ENCODE results near the gene TNFRSF9.
"Not testable (repeated sequence)": the region's sequence is repeated elsewhere in the genome, so short reads cannot be mapped to it uniquely, and the experiment has no call there.

Gene TNFRSF9

DNA sequence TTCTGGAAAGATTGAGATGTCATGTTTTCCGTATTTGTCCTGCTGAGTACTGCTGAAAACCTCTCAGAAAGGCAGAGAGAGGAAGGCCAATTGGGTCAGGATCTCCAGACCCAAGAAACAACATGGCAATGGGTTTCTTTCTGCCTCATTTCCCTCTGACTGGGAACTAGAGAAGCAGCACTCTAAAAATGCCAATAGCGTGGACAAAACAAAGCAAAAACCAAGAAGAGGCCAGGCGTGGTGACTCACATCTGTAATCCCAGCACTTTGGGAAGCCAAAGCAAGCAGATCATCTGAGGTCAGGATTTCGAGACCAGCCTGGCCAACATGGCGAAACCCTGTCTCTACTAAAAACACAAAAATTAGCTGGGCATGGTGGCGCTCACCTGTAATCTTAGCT, 18.3 kb downstream of the TNFRSF9 start:
- CTCF ChIA-PET: no interaction called here
- POLR2A ChIA-PET: no interaction called here
- TF ChIP-seq, protein P1, sequence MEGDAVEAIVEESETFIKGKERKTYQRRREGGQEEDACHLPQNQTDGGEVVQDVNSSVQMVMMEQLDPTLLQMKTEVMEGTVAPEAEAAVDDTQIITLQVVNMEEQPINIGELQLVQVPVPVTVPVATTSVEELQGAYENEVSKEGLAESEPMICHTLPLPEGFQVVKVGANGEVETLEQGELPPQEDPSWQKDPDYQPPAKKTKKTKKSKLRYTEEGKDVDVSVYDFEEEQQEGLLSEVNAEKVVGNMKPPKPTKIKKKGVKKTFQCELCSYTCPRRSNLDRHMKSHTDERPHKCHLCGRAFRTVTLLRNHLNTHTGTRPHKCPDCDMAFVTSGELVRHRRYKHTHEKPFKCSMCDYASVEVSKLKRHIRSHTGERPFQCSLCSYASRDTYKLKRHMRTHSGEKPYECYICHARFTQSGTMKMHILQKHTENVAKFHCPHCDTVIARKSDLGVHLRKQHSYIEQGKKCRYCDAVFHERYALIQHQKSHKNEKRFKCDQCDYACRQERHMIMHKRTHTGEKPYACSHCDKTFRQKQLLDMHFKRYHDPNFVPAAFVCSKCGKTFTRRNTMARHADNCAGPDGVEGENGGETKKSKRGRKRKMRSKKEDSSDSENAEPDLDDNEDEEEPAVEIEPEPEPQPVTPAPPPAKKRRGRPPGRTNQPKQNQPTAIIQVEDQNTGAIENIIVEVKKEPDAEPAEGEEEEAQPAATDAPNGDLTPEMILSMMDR (IDR thresholded peaks at IDR 0.05; ENCODE audit: control extremely low read depth, extremely low read depth, low read depth, missing control alignments): no peak
- no peak for DNase-seq (ENCODE audit: extremely low spot score)

DNA sequence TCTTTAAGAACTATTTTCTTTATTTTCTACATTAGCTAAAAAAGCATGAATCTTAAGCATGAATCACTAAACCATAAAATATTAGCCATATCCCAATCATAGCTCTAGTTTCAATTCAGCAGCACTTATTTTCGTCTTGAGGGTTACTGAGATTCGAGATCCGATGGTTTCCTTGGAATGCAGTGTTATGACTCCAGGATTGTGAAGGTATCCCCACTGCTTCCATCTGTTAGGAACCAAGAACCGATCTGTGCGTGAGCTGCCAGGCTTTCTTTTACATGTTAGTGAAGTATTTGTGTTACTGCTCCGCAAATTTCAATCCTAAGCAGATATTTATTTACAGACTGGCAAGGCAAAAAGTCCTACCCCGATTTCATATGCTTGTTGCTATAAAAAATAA, 18.8 kb downstream of the TNFRSF9 start:
- TF ChIP-seq, protein P1 (IDR thresholded peaks at IDR 0.05; ENCODE audit: control extremely low read depth, extremely low read depth, low read depth, missing control alignments): no peak
- no peak for DNase-seq (ENCODE audit: extremely low spot score)
- POLR2A ChIA-PET: no interaction called here
- CTCF ChIA-PET: interaction anchor here (1.3 kb wide), 1 partner anchor 54 kb away, joined by 3 read pairs; no protein-coding TSS in a partner anchor

DNA sequence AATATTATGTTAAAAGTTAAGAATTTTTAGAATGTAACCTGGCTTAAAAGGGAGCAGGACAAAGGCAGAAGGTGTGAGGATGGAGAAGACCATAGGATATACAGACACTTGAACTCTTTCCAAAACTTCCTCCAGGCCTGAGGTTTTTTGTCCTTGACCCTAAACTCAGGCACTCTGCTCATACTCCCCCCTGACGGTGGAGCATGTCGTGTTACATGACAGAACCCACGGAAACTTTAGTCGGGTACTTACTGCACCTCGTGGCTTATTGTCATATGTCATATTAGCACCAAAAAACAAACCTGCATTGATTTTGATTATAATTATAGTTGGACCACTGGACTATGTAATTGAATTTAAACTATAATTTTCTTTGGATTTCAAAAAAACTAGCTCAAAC, 20.8 kb downstream of the TNFRSF9 start:
- ChIA-PET CTCF (interaction anchor here (1.0 to 1.3 kb wide), 3 partner anchors 10 to 56 kb away, joined by 3 read pairs; no protein-coding TSS in a partner anchor), POLR2A (interaction anchor here (0.6 kb wide), 1 partner anchor 24 kb away, joined by 5 read pairs; no protein-coding TSS in a partner anchor)
- DNase-seq (ENCODE audit: extremely low spot score): no peak
- TF ChIP-seq, protein P1 (IDR thresholded peaks at IDR 0.05; ENCODE audit: control extremely low read depth, extremely low read depth, low read depth, missing control alignments): no peak

DNA sequence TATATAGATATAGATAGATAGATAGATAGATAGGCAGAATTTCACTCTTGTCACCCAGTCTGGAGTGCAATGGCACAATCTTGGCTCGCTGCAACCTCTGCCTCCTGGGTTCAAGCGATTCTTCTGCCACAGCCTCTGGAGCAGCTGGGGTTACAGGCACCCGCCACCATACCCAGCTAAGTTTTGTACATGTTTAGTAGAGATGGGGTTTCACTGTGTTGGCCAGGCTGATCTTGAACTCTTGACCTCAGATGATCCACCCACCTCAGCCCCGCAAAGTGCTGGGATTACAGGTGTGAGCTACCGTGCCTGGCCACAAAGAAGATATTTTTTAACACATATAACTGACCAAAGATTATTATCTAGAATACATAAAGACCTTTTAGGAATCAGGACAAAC, 22.7 kb downstream of the TNFRSF9 start:
- DNase-seq (ENCODE audit: extremely low spot score); POLR2A ChIA-PET: not testable (repeated sequence)
- CTCF ChIA-PET: interaction anchor here (1.3 kb wide), 1 partner anchor 9 kb away, joined by 4 read pairs; no protein-coding TSS in a partner anchor

DNA sequence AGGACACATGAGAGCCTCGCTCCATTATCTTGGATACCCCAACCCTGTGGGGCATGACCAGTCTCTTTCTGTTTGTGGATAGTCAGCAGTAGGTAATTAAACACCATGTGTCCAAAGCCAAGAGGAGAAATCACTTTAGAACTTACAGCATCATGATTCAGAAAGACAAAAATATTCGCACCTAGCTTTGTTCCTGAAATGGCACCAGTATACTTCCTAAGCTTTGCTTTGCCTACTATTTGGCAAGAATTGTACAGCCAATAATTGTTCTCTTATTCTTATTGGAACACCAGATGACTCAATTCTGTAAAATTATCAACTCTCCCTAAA, 24.2 kb downstream of the TNFRSF9 start:
- ChIA-PET POLR2A (no interaction called here), CTCF (interaction anchor here (0.7 to 1.4 kb wide), 4 partner anchors 9 to 33 kb away, joined by 3 read pairs; no protein-coding TSS in a partner anchor)
- TF ChIP-seq, protein P1 (IDR thresholded peaks at IDR 0.05; ENCODE audit: control extremely low read depth, extremely low read depth, low read depth, missing control alignments): no peak
- DNase-seq (ENCODE audit: extremely low spot score): no peak

DNA sequence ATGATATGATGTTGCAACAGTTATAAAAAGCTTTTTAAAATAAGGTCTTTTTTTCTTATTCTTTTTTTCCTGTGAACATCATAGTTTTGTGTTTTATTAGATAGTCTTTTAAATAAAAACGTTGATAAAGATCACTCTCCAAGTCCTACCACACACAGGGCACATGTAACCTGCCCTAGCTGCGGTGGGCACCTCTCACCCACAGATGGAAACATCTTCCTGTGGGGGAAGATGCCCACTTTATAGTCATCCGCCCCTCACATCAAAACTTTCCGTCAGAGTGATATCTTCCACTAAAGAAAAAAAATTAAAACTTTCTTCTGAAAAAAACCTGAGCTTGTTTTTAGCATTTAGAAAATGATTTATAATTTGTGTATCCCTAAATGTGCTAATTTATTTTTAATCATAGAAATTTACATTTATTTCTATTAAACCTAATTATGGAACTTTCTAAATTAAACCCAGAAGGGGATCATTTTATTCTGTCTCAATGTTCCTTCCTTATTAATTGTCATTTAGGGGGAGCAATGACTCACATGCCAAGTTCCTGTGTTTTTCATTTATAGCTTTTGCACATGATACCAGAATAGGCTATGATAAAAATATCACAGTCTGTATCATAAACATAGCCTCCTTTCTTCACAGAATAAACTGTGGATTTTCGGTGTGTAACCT, 24.7 kb downstream of the TNFRSF9 start:
- ChIA-PET CTCF (interaction anchor here (0.7 to 1.4 kb wide), 4 partner anchors 9 to 33 kb away, joined by 3 read pairs; no protein-coding TSS in a partner anchor), POLR2A (no interaction called here)
- DNase-seq (ENCODE audit: extremely low spot score): no peak
- TF ChIP-seq, protein P1 (IDR thresholded peaks at IDR 0.05; ENCODE audit: control extremely low read depth, extremely low read depth, low read depth, missing control alignments): no peak

DNA sequence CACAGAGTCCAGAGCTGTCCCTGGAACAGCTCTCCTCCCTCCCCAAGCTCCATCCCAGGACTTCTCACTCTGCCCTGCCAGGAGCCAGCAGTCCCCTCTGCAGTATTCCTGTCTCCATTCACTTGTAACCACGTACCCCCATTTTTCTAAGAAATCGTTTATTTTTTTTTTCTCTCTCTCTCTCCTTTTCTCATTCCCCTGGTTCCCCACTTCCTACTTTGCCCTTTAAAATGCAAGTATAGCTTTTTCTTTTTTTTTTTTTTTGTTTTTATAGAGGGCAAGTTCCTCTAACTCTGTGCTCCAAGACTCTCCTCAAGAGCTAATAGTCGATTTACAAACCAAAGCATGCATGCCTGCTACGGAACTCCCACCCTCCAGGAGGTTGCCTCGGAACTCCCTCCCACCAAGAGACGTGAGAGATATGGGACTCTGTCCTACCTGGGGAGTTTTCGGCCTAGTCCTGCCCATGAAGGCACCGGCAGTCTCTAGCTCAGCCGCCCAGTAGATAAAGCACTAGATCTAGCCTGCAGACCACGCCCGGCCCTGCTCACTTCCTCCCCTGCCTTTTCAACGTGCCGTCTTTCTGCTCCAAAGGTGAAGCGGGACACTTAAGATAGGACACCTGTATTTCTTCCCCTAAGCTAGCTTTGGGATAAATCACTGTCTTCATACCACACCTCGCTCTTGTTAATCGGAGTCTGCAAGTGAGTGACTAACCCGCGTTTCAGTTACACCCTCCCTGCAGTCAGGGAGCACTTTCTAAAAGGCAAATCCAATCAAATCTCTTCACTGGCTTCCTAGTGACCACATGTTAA, 27.7 kb downstream of the TNFRSF9 start:
- TF ChIP-seq, protein P1 (IDR thresholded peaks at IDR 0.05; ENCODE audit: control extremely low read depth, extremely low read depth, low read depth, missing control alignments): no peak
- ChIA-PET POLR2A (no interaction called here), CTCF (interaction anchor here (0.9 to 1.4 kb wide), 6 partner anchors 9 to 402 kb away, joined by 3 to 6 read pairs (median 3); no protein-coding TSS in a partner anchor)
- no peak for DNase-seq (ENCODE audit: extremely low spot score)
